Renal cortex interstitium (tissue), 11 donors: Measurements from ENCODE around the gene ARMC9. TPM values are rescaled to one million over a fixed set of nuclear protein-coding genes. Genes with fewer than 3 reads are reported as not detected.
A peak's percentile ranks its signal among the peaks of the same experiment; 100 is the strongest.

Experiments used
- DNase-seq, 11 donors: peaks; one replicate each; pipeline ENCODE4 v3.0.0-alpha.2; 2013; ENCODE audit warnings: low read depth in 9 of 11, low spot score in 4 of 11; ENCODE audit errors: extremely low read depth in 1 of 11
- polyA plus RNA-seq, 3 donors: library from polyadenylated mRNA; unstranded; fragments of 120-200 nt; gene quantifications; one replicate each; pipeline ENCODE4 v1.2.1, GENCODE V29; 2013; ENCODE audit not compliant: insufficient read length in 3 of 3

Gene ARMC9
- polyA plus RNA-seq, 3 donors, result 27.0 to 30.2 (median 29.1) TPM

GRCh38 chr2:231411831-231412617 is 213.6 kb downstream of the ARMC9 start:
- DNase-seq, result peak; percentile 65 to 86 (median 77)

- DNase-seq, result no peak
These were observed 214.2 kb downstream of the ARMC9 start for GRCh38 chr2:231412618-231412963.

GRCh38 chr2:231413456-231413855 is 215.0 kb downstream of the ARMC9 start:
- no peak for DNase-seq

GRCh38 chr2:231413921-231414476 is 215.6 kb downstream of the ARMC9 start:
- no peak for DNase-seq

- DNase-seq, result no peak
These were observed 216.6 kb downstream of the ARMC9 start for GRCh38 chr2:231415029-231415428.

GRCh38 chr2:231418820-231419640 is 220.6 kb downstream of the ARMC9 start:
- no peak for DNase-seq

GRCh38 chr2:231421051-231421580 is 222.7 kb downstream of the ARMC9 start:
- no peak for DNase-seq

- no peak for DNase-seq
These were observed 223.6 kb downstream of the ARMC9 start for GRCh38 chr2:231422056-231422455.

GRCh38 chr2:231423176-231423575 is 224.7 kb downstream of the ARMC9 start:
- no peak for DNase-seq

Other genes with a start within 250 kb of the ARMC9 start
- not detected for gene SPATA3, start 202.5 kb upstream of the ARMC9 start, polyA plus RNA-seq
- 1 to 10 TPM; 2.7 to 6.4 (median 3.3) TPM for gene C2orf72, start 161.1 kb upstream of the ARMC9 start, polyA plus RNA-seq
- gene PSMD1, start 141.8 kb upstream of the ARMC9 start, polyA plus RNA-seq, result 100 to 1,000 TPM in 1 of 3 donors, 10 to 100 TPM in 2; 94.9 to 104 (median 97.5) TPM
- gene HTR2B, start 73.6 kb upstream of the ARMC9 start, polyA plus RNA-seq, result 10 to 100 TPM; 13.9 to 20.5 (median 16.0) TPM
- 1 to 10 TPM; 3.4 to 4.1 (median 3.9) TPM for gene B3GNT7, start 197.1 kb downstream of the ARMC9 start, polyA plus RNA-seq